ENCODE data around the gene ELP4.
"Not testable (repeated sequence)": the region's sequence is repeated elsewhere in the genome, so short reads cannot be mapped to it uniquely, and the experiment has no call there.

ELP4 gene

GRCh38 chr11:31558001-31558400 lies 48.4 kb downstream of the ELP4 start:
- no peak for DNase-seq

- DNase-seq = no peak
These were observed 51.4 kb downstream of the ELP4 start for GRCh38 chr11:31560842-31561476.

DNA sequence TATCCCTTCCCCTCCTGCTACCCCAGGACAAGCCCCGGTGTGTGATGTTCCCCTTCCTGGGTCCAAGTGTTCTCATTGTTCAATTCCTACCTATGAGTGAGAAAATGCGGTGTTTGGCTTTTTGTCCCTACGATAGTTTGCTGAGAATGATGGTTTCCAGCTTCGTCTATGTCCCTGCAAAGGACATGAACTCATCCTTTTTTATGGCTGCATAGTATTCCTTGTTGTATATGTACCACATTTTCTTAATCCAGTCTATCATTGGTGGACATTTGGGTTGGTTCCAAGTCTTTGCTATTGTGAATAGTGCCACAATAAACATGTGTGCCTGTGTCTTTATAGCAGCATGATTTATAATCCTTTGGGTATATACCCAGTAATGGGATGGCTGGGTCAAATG lies 55.0 kb downstream of the ELP4 start:
- not testable (repeated sequence) for DNase-seq

GRCh38 chr11:31574133-31574532 lies 64.6 kb downstream of the ELP4 start:
- DNase-seq = not testable (repeated sequence)

GRCh38 chr11:31575764-31576163 lies 66.2 kb downstream of the ELP4 start:
- DNase-seq = not testable (repeated sequence)

- not testable (repeated sequence) for DNase-seq
These were observed 69.8 kb downstream of the ELP4 start for GRCh38 chr11:31579412-31579811.

GRCh38 chr11:31582697-31583096 lies 73.1 kb downstream of the ELP4 start:
- DNase-seq = no peak

DNA sequence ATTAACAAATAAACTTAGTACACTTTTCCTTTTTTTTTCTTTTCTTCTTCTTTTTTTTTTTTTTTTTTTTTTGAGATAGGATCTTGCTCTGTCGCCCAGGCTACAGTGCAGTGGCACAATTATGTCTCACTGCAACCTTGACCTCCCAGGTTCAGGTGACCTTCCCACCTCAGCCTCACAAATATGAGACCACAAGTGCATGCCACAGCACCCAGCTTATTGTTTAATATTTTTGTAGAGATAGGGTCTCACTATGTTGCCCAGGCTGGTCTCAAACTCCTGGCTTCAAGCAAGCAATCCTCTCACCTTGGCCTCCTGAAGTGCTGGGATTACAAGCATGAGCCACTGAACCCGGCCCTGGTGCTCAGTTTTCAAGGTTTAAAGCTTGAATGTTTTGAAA lies 88.9 kb downstream of the ELP4 start:
- DNase-seq = no peak

- DNase-seq = no peak
These were observed 92.2 kb downstream of the ELP4 start for GRCh38 chr11:31601635-31602282.

GRCh38 chr11:31606893-31607292 lies 97.3 kb downstream of the ELP4 start:
- no peak for DNase-seq

GRCh38 chr11:31607914-31608313 lies 98.3 kb downstream of the ELP4 start:
- no peak for DNase-seq

- DNase-seq = no peak
These were observed 99.4 kb downstream of the ELP4 start for GRCh38 chr11:31608995-31609394.

GRCh38 chr11:31610544-31610943 lies 101.0 kb downstream of the ELP4 start:
- no peak for DNase-seq

GRCh38 chr11:31617246-31617645 lies 107.7 kb downstream of the ELP4 start:
- no peak for DNase-seq

DNA sequence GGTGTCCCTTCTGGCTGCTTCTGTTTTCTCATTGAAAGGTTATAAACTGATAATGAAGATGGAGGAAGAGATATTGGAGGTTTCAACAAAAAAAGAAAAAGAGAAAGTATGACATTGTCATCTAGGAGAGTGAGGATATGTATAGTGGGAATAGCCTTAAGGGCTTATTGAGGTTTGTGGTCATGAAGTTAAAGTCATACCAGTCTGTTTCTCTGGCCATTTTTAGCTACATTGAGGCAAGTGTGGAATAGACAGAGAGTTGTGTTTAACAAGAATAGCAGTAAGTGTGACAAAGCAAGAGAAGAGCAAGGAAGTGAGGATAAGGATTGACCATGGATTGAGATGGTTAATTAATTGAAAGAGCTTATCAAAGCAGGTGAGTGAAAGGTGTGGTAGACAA lies 110.4 kb downstream of the ELP4 start:
- no peak for DNase-seq

- DNase-seq = no peak
These were observed 110.9 kb downstream of the ELP4 start for GRCh38 chr11:31620434-31620833.

GRCh38 chr11:31625868-31626267 lies 116.3 kb downstream of the ELP4 start:
- no peak for DNase-seq

DNA sequence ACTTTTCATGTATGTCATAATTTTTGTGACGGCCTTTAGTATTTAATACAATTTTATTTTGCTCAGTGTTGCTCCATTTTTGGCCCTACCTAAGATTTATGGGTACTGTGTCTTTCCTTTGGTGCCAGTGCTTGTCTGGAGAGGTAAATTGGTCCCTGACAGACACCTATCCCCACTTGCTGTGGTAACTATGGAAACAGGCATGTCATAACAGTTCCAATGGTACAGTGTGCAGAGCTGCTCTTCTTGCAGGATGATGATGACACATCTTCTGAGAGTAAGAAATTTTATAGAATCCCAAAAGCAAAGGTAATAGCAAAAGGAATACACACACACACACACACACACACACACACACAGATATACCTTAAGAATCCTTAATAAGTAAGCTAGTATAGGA lies 118.5 kb downstream of the ELP4 start:
- DNase-seq = no peak

DNA sequence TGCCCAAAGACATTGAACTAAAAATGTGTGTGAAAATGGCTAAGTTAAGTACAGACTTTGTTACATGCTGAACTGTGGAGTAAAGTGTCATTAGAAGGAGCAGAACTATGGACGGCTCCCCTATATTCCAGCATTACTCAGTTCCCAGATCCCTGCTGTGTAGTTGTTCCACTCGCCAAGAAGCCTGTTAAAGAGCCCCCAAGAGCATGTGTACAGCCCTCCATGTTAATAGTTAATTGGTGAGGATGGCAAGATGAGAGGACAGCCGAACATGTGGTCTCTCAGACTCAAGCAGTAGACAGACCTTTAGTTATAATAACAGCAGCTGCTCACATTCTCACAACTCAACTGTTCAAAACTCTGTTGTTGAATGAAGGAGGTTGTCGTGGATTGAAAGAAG lies 127.4 kb downstream of the ELP4 start:
- DNase-seq = no peak

- DNase-seq = no peak
These were observed 131.0 kb downstream of the ELP4 start for GRCh38 chr11:31640611-31641010.

DNA sequence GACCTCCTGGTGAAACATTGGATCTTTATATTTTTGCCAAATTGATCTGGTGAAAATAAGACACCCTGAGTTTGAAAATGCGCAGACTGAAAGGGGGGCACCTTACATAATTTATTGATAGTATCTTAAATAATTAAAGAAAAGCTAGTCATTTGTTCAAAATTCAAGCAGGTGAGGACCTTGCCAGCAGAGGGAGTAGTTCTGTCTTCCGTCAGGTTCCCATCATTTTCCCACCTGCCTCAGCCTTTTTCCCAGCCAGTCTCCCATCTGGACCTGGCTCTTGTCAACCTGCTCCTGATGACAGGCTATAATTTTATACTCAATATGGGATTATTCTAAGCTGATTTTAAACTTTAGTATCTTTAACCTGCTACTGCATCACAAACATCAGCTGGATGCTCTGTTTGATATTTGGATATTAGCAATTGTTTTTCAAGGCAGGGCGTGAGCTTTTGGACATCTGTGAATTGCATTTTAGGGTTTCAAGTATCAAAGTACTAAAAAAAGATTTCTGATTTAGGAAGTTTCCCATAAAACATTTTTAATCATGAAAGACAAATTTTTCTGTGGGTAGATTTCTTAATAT lies 132.0 kb downstream of the ELP4 start:
- no peak for DNase-seq

DNA sequence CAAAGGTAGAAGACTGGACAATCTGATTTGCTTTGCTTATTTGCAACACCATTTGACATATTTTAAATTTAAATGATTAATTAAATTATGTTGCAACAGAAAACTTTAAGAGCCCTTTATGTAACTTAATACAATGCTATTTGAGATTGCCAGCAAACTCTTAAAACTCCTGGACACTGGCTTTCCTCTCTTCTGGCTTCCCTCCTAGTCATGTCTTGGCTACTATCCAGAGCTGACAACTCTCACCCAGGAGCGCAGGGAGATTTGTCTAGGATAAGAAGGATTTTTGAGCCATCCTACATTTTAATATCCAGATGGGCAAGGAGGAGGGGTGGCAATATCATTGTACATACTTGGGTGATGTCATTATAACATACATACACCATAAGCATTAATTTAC lies 134.3 kb downstream of the ELP4 start:
- no peak for DNase-seq

DNA sequence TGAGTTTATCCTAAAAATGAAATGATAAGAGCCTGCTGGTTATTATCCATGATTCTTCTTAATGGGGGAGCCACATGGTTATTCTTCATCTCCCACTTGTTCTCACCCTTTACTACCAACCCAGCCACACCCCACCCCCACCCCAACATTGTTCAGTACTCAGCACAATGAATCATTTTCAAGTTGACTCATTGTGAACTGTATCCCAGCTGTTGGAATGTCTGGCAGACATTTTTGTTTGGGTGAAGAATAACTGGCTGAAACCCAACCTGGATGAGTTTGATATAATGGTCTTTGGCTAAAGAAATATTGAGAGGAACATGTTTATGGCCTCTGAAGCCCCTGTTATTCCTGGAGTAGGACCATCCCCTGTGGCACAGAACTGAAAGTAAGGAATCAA lies 136.2 kb downstream of the ELP4 start:
- DNase-seq = no peak

- no peak for DNase-seq
These were observed 136.6 kb downstream of the ELP4 start for GRCh38 chr11:31646216-31646615.

Data from stimulated activated CD4-positive, alpha-beta T cell treated with anti-CD3 and anti-CD28 coated beads, Interleukin-2, amount 100 ng/mL, for 48 hours (primary cell).